T-helper 1 cell treated with Interleukin-12 subunit alpha and Interleukin-12 subunit beta and Interleukin-4 antibody, amounts not matched to agents 30 ng/mL and 1 ng/mL, for 36 hours (primary cell): ENCODE measurements around the gene EFCAB6. TPM values are rescaled to one million over a fixed set of nuclear protein-coding genes. Genes with fewer than 3 reads are reported as not detected.

Source experiments
- intact Hi-C: fragments of 100-400 bp; cut with micrococcal nuclease; formaldehyde crosslinking; loops from one replicate; pipeline ENCODE4 v1.15.1; 2024
- total RNA-seq: library from RNA; stranded (reverse); gene quantifications from 2 replicates; pipeline ENCODE4 v1.2.3, GENCODE V29; 2022

The EFCAB6 gene, protein sequence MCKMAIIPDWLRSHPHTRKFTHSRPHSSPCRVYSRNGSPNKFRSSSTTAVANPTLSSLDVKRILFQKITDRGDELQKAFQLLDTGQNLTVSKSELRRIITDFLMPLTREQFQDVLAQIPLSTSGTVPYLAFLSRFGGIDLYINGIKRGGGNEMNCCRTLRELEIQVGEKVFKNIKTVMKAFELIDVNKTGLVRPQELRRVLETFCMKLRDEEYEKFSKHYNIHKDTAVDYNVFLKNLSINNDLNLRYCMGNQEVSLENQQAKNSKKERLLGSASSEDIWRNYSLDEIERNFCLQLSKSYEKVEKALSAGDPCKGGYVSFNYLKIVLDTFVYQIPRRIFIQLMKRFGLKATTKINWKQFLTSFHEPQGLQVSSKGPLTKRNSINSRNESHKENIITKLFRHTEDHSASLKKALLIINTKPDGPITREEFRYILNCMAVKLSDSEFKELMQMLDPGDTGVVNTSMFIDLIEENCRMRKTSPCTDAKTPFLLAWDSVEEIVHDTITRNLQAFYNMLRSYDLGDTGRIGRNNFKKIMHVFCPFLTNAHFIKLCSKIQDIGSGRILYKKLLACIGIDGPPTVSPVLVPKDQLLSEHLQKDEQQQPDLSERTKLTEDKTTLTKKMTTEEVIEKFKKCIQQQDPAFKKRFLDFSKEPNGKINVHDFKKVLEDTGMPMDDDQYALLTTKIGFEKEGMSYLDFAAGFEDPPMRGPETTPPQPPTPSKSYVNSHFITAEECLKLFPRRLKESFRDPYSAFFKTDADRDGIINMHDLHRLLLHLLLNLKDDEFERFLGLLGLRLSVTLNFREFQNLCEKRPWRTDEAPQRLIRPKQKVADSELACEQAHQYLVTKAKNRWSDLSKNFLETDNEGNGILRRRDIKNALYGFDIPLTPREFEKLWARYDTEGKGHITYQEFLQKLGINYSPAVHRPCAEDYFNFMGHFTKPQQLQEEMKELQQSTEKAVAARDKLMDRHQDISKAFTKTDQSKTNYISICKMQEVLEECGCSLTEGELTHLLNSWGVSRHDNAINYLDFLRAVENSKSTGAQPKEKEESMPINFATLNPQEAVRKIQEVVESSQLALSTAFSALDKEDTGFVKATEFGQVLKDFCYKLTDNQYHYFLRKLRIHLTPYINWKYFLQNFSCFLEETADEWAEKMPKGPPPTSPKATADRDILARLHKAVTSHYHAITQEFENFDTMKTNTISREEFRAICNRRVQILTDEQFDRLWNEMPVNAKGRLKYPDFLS (N-terminal part only)
- not detected in 2 replicates for total RNA-seq

DNA sequence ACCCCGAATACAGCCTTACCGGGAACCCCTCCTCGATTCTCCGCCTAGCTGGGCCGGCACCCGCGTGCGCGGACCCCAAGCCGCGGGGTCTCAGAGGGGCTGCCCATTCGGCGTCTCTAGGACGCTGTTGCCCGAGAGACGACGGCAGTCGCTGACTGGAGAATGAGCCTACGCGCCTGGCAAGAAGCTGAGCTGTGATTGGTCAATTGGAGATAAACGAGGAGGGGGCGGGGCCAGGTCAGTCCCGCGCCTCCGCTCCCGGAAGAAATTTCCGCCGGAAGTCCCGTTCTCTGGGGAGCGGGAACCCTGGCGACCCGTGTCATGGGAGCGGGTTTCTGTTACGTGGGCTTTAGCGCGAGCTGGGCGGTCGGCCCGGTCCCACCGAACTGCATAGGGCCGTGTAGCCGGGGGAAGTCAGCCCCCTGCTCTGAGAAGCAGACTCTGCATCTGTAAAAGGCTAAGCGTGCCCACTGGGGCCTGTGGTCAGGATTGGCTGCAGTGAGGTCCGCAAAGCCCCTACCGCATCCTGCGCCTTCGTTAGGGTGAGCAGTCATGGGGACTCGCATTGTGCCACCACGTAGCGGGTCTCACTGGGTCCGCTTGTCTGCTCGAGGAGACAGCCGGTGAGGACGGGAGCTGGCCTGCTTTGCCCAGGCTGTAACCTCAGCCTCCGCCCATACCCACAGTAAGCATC lies at the start of gene EFCAB6:
TSS of gene EFCAB6 (minus strand) at position 157 of the 694 bp plus-strand sequence. CDS start 29,987 bp downstream, outside the sequence.
- intact Hi-C loops = loop anchor here (1.0 to 2.0 kb wide), 4 partner anchors 111 to 890 kb away; partner anchors contain the start of genes PARVB, PNPLA3 and PRR5

DNA sequence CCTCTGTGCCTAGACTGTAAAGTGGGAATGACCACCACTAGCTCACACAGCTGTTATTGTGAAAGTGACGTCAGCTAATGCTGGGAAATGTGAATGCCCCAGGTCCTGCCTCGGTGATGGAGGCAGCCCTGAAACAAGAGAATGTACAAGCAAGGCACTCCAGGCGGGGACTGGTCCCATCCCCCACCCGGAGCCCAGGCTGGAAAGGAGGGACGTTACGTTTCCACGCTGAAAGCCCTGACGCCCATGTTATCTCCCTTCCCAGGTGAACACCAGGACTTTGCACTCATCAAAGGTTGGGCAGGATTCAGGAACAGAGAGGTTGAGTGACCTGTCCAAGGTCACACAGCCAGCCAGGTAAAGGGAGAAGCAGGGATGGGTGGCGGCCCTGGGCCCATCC lies 49.4 kb upstream of the EFCAB6 start:
- intact Hi-C loops = no loop called here

DNA sequence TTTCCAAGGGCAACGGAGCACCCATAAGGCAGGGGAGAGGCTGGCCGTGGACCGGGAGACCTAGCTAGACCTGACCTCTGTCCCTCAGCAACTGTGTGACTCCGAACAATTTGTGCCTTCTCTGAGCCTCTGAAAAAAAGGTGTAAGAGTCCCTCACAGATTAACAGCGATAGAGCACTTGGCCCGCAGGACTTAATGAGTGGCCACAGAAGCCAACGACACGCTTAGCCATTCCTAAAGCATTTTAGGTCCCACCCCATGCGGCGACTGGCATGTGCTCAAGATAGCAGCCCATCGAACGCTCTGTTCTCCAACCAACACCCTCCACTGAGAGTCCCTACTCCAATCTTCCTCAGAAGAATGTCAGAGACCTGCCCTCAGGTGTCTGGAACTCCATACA lies 48.7 kb upstream of the EFCAB6 start:
- intact Hi-C loops = no loop called here

DNA sequence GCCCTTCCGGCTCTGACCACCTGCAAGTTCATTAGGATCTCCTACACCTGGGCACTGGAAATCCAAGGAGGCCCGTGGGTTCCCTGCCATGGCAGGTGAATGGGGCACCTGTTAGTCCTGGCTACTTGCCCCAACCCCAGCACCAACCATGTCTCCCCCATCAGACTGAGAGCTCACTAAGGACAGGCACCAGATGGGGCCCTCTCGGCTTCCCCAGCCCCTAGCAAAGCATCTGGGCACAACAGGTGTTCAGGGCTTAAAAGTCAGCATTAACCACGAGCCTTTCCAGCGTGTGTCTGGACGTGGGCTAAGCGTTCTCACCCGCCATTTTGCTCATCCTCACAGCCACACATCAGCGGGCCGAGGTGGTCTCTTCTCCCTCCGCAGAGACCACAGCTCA lies 48.0 kb upstream of the EFCAB6 start:
- intact Hi-C loops = no loop called here

DNA sequence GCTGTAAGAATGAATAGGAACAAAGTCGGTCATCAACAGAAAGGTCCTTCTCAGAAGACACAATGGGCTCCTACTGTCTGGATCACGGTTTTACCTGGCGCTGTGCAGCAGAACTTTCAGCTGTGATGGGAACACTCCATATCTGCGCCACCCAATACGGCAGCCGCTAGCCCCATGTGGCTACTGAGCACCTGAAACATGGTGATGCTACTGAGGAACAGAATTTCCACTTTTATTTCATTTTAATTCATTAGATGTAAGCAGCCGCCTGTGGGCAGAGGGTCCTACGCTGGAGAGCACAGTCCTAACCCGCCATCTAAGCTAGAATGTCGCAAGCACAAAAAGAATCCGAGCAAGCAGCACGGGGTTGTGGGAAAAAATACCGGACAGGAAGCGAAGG lies 47.5 kb upstream of the EFCAB6 start:
- intact Hi-C loops = no loop called here

DNA sequence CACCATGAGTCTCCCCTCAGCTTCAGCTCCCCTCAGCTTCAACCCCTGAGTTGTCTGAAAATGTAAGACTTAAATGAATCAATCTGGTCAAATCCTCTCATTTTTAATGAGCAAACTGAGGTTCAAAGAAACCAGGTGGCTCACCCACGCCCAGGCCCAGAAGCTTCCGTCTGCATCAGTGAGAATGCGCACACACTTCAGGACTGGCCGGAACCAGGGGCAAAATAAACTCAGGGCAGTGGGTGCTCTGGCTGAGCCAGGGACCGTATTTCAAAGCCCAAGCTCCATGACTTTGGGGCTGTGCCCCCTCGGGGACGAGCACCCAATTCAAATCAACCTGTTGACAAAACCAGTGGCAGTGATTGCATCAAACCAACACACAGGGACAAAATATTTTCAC lies 47.1 kb upstream of the EFCAB6 start:
- intact Hi-C loops = no loop called here

DNA sequence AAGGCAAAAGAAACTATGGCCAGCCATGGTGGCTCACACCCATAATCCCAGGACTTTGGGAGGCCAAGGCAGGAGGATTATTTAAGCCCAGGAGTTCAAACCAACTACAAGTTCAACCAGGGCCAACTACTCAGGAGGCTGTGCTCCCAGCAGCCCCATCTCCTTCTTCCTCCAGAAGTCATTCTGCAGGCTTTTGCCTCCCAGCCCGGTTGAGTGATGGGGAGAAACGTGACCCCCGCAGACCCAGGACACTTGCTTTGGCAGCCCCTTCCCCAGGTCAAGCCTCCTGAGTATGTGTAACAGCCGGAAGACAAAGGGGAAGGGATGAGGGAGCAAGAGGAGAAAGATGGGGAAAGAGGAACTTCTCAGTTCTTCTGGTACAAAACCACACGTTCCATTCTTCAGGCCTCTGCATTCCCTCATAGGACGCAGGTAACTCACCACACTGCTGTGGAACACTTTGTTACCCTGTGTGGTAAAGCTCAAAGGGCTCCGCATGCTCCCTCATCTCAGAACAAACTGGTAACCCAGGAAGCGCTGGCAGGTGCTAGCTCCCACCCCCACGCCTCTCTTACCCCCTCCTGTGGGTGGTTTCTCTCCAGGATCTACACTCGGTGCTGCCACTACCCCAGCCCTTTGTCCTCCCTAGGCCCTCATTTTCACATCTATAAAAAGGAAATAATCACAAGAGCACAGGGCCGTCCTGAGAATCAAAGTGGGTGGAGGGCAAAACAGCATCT lies 46.2 kb upstream of the EFCAB6 start:
- intact Hi-C loops = no loop called here

DNA sequence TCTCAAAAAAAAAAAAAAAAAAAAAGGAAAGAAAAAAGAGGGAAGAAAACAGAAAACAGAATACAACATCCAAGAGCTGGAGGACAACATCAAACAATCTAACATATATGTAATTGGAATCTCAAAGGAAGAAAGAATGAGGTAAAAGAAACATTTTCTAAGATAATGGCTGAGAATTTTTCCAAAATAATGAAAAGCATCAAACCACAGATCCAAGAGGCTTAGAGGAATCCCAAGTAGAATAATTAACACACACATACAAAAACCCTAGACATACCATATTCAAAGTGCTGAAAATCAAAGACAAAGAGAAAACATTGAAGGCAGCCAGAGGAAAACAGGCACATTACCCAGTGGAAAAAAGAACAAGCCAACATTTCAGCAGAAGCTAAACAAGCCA lies 45.3 kb upstream of the EFCAB6 start:
- intact Hi-C loops = no loop called here

DNA sequence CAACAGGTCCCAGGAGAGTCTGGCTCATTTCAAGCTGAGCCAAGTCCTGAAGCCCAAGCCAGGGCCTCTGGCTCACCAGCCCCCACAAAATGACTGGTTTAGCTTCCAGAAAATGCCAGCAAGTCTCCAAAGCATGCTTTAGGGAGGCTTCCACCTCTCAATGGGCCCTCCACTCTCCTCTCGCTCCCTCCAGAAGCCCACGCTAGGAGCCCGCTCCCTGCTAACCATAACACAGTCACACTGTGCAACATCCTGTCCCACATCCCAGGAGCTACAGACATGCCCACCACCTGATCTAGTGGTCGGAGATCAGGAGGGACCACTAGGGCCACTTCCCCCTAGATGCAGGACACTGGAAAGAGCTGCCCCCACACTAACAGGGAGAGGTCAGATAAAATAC lies 43.3 kb upstream of the EFCAB6 start:
- intact Hi-C loops = no loop called here

DNA sequence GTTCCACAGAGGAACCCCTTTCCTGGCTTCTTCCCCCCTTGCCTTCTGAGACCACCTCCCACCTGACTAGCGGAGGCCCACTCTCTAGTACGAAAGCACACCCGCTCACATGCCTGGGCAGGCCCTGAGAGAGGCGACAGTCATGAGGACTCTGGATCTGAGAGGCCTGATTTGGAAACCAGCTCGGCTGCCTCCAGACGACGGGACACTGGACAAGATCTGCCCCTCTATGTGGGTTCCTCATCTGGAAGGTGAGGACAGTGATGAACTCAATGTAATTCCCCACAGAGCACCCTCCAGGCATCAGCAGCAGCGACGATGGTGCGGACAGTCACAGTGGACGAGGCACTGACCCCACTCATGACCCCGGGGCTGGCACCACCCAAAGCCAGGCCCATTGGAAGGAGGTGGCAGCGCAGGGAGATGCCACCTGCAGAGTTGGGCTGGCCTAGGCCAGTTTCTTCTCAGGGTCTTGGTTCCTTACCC lies 42.7 kb upstream of the EFCAB6 start:
- intact Hi-C loops = no loop called here

DNA sequence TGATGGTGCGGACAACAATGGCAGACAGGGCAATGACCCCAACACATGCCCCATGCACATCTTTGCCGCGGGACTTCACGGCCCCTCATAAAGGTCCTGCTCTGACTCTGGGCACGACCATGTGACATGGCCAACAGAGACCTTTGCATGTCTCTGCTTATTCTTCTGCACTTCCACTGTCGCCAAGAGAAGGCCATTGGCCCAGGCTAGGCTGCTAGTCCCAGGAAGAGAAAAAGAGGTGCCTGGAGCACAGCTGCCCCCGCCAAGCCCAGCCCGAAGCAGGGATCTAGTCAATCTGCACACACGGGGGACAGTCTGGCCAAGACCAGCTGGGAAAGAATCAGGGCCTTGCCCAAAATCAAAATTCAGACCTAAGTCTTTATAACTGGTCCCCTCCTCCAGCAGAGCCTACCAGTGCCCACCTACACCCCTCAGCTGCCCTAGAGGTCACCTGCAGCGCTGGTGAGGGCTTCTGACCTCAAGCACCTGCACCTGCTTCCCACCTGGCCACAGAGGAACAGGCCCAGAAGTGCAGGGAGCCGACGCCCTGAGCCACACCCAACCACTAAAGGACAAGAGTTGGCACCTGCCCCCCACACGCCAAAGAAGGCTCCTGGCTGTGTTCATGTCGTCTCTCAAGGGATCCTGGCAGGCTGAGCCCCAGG lies 42.1 kb upstream of the EFCAB6 start:
- intact Hi-C loops = no loop called here

DNA sequence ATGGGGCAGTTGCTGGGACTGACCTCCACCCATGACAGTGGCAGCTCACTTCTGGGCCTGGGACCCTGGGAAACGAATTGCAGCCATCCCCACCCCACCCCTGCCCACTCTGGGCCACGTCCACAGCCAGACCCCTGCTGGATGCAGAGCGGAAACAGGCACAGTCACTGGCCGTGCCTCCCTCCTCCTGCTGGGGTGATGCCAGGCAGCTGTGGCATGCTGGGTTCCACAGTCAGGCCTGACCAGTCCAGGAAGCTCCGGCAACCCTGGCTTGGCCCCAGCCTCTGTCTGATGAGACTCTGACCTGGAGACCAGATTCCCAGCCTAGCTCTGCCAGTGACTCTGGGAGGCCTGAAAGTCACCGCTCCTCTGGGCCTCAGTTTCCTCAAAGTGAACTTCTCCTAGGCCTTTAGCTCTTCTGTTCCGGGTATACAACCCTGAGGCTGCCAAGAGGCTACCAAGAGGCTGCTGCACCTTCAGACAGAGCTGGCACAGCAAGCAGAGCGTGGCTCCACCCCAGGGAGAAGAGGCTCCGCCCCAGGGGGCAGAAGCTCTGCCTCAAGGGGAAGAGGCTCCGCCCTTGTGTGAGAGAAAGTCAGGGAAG lies 41.3 kb upstream of the EFCAB6 start:
- intact Hi-C loops = no loop called here

DNA sequence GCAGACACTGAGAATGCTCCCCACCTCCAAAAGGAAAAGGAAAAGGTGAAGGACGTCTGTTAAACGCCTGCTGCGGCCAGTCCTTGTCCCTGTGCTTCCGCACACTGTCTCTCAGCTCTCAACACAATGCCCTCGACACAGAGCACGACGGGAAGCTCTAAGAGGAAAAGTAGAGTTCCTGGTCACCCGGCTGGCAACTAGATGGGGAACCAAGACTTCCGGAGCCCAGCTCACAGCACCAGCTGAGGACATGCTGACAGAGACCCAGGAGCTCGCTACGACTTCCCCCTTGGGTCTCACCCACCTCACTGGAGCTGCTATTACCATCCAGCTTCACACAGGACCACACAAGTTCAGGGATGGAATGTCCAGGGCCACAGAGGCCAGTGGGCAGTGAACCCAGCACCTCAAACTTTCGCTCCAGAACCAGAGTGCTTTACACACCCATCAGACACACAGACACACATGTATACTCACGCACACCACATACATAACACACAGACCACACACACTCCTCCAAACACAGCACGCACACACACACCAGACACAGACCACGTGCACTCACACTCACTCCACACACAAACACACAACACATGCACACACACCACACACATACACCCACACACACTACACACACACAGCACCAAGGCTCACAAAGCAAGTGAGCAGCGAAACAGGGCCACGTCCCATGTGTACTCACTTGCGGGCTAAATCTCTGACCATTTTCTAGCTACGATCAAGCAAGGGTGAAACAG lies 40.6 kb upstream of the EFCAB6 start:
- intact Hi-C loops = no loop called here

DNA sequence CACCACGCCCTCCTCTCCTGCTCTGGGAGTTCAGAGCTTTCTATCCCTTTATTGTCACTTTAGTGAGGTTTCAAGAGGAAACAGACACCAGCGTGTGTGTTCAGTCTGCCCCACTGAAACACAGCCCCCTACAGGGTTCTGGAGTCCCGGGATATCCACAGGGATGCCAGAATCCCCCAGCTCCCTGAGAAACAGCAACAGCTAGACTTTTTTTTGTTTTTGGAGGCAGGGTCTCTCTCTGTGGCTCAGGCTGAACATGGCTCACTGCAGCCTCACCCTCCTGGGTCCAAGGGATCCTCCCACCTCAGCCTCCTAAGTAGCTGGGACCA lies 39.8 kb upstream of the EFCAB6 start:
- intact Hi-C loops = no loop called here

DNA sequence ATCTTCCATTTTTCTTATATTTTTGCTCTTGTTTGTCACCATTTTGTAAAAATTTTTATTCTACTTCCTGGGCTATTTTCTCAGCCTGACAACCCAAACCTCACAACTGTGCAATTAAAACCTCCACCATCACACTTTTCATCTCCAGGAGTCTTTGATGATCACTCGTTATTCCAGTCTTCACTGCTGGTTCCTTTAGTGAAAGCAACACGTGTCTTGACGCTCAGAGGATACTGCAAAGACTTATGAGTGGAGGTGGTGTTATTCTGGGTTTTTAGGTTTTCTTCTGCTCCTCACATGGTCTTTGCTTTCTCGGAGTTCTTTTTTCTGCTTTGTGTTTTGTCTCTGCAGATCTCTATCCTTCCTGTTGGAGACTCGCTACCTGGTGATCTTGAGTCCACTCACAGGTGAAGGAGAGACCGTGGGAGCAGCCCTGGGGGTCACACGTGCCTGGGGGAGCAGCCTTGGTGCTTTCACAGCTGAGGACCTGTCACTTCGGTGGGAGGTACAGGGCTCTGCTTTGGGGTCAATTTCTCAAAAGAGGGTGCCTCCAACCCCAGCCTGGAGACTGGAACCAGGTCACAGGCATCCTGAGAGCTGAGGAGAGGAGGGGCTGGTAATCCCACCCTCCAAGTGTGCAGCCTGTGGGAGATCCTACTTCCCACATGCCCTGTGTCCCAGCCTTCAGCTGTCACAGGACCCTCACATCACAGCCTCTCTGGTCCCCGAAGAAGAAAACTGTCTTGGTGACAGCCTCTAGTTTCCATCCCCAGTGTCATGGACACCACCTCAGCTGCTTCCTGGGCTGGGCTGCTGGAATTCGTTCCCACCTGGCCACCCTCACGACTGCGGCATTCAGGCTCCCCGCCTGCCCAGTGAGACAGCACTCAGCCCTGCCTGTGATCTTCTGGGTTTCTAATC lies 39.2 kb upstream of the EFCAB6 start:
- intact Hi-C loops = no loop called here

DNA sequence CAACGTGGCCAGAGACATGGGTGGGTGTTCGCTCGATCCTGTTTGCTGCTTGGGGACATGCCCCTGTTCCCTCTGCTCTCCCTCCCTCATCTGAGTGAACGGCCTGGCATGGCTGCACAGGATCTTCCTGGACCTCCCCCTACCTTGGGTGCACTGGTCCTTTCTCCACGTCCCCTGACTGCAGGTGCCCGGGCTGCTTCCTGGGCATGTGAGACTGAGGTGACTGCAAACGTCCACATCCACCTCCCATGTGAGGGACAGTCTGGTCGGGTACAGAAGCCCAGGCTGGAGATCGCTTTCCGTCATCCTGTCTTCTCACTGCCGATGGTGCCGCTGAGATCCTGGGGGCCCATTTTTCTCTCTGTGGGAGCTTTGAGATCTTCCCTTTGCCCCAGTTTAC lies 38.4 kb upstream of the EFCAB6 start:
- intact Hi-C loops = no loop called here

DNA sequence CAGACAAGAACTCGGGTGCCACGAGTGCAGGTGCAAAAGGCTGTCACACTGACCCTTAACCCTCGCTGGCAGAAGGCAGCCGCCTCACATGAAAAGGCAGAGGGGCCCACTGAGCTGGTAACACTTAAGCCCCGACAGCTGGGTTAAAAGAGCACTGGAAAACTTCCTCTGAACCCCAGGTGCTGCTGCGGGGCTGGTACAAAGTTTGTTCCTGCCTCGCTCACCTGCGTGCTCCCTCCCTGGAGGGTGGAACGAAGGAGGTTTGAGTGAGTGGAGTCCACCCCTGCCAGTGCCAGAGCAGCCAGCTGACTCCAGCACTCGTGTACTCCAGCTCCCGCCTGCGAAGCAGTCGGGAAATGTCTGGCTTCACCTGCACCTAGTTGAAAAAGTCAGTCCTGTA lies 37.6 kb upstream of the EFCAB6 start:
- intact Hi-C loops = no loop called here
